GM18951 (cell line): Measurements from ENCODE around the gene OSBPL3.

Experiments
- POLR2A ChIP-seq: IDR thresholded peaks from 4 replicates; pipeline ENCODE4 v1.6.1; 2011; ENCODE audit warnings: mild to moderate bottlenecking; ENCODE audit not compliant: insufficient read length, insufficient read depth; ENCODE audit errors: extremely low read depth
- in situ Hi-C: fragments of 300-500 bp; cut with MboI; formaldehyde crosslinking; loops from one replicate; pipeline ENCODE4 v1.12.0; 2022; ENCODE audit warnings: low sequenced_read_pairs, mixed read lengths, inconsistent platforms; ENCODE audit not compliant: unreplicated experiment

The OSBPL3 gene

GRCh38 chr7:24755541-24756407 is 224.2 kb downstream of the OSBPL3 start:
- in situ Hi-C loops, result no loop called here
- TF ChIP-seq POLR2A, result no peak

GRCh38 chr7:24754906-24755506 is 225.0 kb downstream of the OSBPL3 start:
- no peak for TF ChIP-seq POLR2A
- in situ Hi-C loops, result no loop called here

GRCh38 chr7:24752073-24752800 is 227.7 kb downstream of the OSBPL3 start:
- in situ Hi-C loops, result no loop called here
- no peak for TF ChIP-seq POLR2A

- in situ Hi-C loops, result no loop called here
- no peak for TF ChIP-seq POLR2A
Measured at GRCh38 chr7:24751484-24751883, 228.5 kb downstream of the OSBPL3 start.

DNA sequence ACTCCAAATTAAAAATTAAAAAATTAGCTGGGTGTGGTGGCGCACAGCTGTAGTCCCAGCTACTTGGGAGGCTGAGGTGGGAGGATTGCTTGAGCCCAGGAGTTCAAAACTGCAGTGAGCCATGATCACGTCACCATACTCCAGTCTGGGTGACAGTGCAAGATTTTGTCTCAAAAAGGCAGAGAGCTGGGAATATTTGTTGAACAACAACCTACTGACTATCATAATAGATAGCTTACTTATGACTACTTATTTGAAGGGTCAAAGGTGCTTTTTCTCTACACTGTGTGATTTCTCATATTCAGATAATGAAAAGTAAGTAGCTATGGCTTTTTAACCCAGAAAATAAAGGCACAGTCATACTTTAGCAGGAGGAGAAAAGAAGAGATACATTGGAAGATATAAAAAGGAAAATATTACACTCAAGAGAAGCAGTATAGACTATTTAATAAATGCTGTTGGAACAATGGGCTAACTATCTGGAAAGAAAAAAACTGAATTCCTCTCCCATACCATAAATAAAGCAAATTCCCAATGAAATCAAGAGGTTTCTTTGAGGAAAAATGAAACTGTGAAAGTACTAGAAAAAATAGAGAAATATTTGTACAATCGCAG is 229.4 kb downstream of the OSBPL3 start:
- in situ Hi-C loops, result no loop called here
- TF ChIP-seq POLR2A, result no peak

GRCh38 chr7:24748521-24748920 is 231.5 kb downstream of the OSBPL3 start:
- TF ChIP-seq POLR2A, result no peak
- in situ Hi-C loops, result no loop called here
